ENCODE measurements around the gene CCSAP. TPM values are rescaled to one million over a fixed set of nuclear protein-coding genes. Genes with fewer than 3 reads are reported as not detected.

Gene CCSAP
- total RNA-seq, 1 donor from 2014 or later = 34.4 TPM

DNA sequence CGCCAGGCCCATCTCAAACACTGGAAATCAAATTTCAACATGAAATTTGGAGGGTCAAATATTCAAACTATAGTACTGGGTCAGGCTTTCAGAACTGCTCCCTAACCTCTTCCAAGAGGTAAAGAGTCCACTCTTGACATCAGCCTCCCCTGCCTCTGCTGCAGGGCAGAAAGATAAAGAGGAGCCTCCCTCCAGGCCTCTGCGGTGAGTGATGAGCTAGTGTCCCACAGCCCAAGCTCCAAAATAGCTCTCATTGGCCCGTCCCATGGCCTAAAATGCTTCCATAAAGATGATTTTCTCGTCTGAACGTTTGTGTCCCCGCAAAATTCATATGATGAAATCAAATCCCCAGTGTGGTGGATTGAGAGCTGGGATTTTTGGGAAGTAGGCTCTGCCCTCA is 33.7 kb upstream of the CCSAP start:
- Histone ChIP-seq H3K9me3 (ENCODE audit: low read depth) (no peaks in the 10 kb centered on the region), H3K36me3 (no peaks in the 10 kb centered on the region), H3K79me2 (ENCODE audit: low read depth) (no peaks in the 10 kb centered on the region), H3K4me1 (peaks cover 24% of the 10 kb centered on the region), H3K27me3 (no peaks in the 10 kb centered on the region), H3K4me2 (no peak overlapping the region), H3K9ac (no peak overlapping the region), H3F3A (ENCODE audit: low read depth) (peaks cover 13% of the 10 kb centered on the region), H4K20me1 (ENCODE audit: low read depth) (no peaks in the 10 kb centered on the region), H3K27ac (no peak overlapping the region), H2AFZ (replicated peaks) (no peak overlapping the region), H3K4me3 (no peak overlapping the region)
- H3K27ac Mint-ChIP-seq = no peak overlapping the region
- H3K4me1 Mint-ChIP-seq = peaks cover 17% of the 10 kb centered on the region
- H3K9me3 Mint-ChIP-seq = no peaks in the 10 kb centered on the region
- no peak for TF ChIP-seq EZH2 (IDR thresholded peaks at IDR 0.05)
- TF ChIP-seq, protein P1, sequence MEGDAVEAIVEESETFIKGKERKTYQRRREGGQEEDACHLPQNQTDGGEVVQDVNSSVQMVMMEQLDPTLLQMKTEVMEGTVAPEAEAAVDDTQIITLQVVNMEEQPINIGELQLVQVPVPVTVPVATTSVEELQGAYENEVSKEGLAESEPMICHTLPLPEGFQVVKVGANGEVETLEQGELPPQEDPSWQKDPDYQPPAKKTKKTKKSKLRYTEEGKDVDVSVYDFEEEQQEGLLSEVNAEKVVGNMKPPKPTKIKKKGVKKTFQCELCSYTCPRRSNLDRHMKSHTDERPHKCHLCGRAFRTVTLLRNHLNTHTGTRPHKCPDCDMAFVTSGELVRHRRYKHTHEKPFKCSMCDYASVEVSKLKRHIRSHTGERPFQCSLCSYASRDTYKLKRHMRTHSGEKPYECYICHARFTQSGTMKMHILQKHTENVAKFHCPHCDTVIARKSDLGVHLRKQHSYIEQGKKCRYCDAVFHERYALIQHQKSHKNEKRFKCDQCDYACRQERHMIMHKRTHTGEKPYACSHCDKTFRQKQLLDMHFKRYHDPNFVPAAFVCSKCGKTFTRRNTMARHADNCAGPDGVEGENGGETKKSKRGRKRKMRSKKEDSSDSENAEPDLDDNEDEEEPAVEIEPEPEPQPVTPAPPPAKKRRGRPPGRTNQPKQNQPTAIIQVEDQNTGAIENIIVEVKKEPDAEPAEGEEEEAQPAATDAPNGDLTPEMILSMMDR (IDR thresholded peaks at IDR 0.05) = no peak
- no peak for TF ChIP-seq EZH2phosphoT487 (IDR thresholded peaks at IDR 0.05)
- H3K27me3 Mint-ChIP-seq (ENCODE audit: insufficient read depth, low read depth) = peaks cover 3% of the 10 kb centered on the region
- no peak overlapping the region for H3K4me3 Mint-ChIP-seq
- no peak for DNase-seq (ENCODE audit: low spot score)
- no peaks in the 10 kb centered on the region for H3K36me3 Mint-ChIP-seq

DNA sequence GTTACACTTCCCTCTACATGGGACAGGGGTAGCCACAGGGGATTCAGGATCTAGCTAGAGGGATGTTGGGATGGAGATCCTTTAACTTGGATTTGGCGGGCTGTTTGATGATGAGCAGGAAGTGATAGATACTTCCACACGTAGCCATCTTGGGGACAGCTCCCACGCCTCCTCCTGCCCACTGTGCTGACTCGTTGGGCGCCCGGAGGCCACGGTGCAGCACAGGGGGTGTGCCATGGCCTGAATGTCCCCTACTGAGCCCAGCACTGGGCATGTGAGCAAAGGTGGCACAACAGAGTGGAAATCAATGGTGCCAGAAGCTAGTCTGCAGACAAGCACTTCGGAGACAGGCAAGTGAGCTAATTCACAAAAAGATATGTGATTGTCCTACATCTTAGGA is 31.6 kb upstream of the CCSAP start:
- Histone ChIP-seq H3K4me3 (no peak overlapping the region), H3F3A (ENCODE audit: low read depth) (peaks cover 10% of the 10 kb centered on the region), H3K4me1 (peaks cover 8% of the 10 kb centered on the region), H2AFZ (replicated peaks) (no peak overlapping the region), H3K4me2 (no peak overlapping the region), H4K20me1 (ENCODE audit: low read depth) (no peaks in the 10 kb centered on the region), H3K36me3 (no peaks in the 10 kb centered on the region), H3K27ac (no peak overlapping the region), H3K27me3 (no peaks in the 10 kb centered on the region), H3K9me3 (ENCODE audit: low read depth) (no peaks in the 10 kb centered on the region), H3K9ac (no peak overlapping the region), H3K79me2 (ENCODE audit: low read depth) (no peaks in the 10 kb centered on the region)
- H3K4me3 Mint-ChIP-seq = no peak overlapping the region
- H3K4me1 Mint-ChIP-seq = peaks cover 6% of the 10 kb centered on the region
- H3K36me3 Mint-ChIP-seq = no peaks in the 10 kb centered on the region
- no peak for DNase-seq (ENCODE audit: low spot score)
- no peak overlapping the region for H3K27ac Mint-ChIP-seq
- no peaks in the 10 kb centered on the region for H3K9me3 Mint-ChIP-seq
- TF ChIP-seq EZH2 (IDR thresholded peaks at IDR 0.05) = no peak
- TF ChIP-seq, protein P1 (IDR thresholded peaks at IDR 0.05) = no peak
- no peak for TF ChIP-seq EZH2phosphoT487 (IDR thresholded peaks at IDR 0.05)
- peaks cover 3% of the 10 kb centered on the region for H3K27me3 Mint-ChIP-seq (ENCODE audit: insufficient read depth, low read depth)

DNA sequence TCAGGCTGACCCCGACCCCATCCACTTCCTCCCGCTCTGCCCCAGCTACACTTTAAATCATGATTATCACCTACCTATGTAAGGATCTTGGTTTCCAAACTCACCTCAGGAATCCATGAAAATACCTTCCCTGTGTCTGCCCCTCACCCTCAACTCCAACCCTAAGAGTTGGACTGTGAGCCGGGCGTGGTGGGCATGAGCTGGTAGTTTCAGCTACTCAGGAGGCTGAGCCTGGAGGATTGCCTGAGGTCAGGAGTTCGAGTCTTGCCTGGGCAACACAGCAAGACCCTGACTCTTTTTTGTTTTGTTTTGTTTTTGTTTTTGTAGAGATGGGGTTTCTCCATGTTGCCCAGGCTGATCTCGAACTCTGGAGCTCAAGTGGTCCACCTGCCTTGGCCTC is 30.5 kb upstream of the CCSAP start:
- H3K79me2 ChIP-seq (ENCODE audit: low read depth) = no peaks in the 10 kb centered on the region
- H2AFZ ChIP-seq (replicated peaks) = no peak overlapping the region
- no peaks in the 10 kb centered on the region for H3K4me1 ChIP-seq
- no peaks in the 10 kb centered on the region for H4K20me1 ChIP-seq (ENCODE audit: low read depth)
- DNase-seq (ENCODE audit: low spot score) = no peak
- H3K4me3 ChIP-seq = no peak overlapping the region
- H3K36me3 ChIP-seq = no peaks in the 10 kb centered on the region
- H3K27me3 Mint-ChIP-seq (ENCODE audit: insufficient read depth, low read depth) = peaks cover 3% of the 10 kb centered on the region
- no peaks in the 10 kb centered on the region for H3F3A ChIP-seq (ENCODE audit: low read depth)
- no peak overlapping the region for H3K27ac ChIP-seq
- no peak overlapping the region for H3K4me3 Mint-ChIP-seq
- no peak overlapping the region for H3K27ac Mint-ChIP-seq
- H3K36me3 Mint-ChIP-seq = no peaks in the 10 kb centered on the region
- TF ChIP-seq EZH2phosphoT487 (IDR thresholded peaks at IDR 0.05) = no peak
- no peak overlapping the region for H3K4me2 ChIP-seq
- no peak overlapping the region for H3K9ac ChIP-seq
- no peaks in the 10 kb centered on the region for H3K9me3 Mint-ChIP-seq
- H3K4me1 Mint-ChIP-seq = no peaks in the 10 kb centered on the region
- no peaks in the 10 kb centered on the region for H3K27me3 ChIP-seq
- H3K9me3 ChIP-seq (ENCODE audit: low read depth) = no peaks in the 10 kb centered on the region

DNA sequence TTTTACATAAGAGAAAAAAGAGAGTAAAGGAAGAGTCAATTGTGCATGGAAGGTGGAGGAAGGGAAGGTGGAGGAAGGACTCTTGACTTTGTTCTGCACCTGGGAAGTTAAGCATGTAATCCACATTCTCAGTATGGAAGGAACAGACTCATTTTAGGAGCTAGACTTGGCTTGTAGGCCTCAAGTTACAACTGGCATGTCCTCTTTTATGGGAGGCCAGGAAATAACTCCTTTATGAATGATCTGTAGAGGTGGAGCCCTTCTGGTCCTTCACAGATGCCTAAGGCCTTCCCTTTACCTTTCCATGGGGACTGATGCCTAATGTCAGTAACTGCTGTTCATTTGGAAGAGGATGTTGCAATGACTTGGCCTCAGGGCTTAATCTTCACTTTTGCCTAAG is 29.4 kb upstream of the CCSAP start:
- no peak overlapping the region for H3K27ac ChIP-seq
- TF ChIP-seq, protein P1 (IDR thresholded peaks at IDR 0.05) = no peak
- TF ChIP-seq EZH2phosphoT487 (IDR thresholded peaks at IDR 0.05) (no peak), EZH2 (IDR thresholded peaks at IDR 0.05) (no peak)
- H3K79me2 ChIP-seq (ENCODE audit: low read depth) = no peaks in the 10 kb centered on the region
- H3K27ac Mint-ChIP-seq = no peak overlapping the region
- H3K36me3 ChIP-seq = no peaks in the 10 kb centered on the region
- no peak for DNase-seq (ENCODE audit: low spot score)
- no peaks in the 10 kb centered on the region for H3F3A ChIP-seq (ENCODE audit: low read depth)
- H3K9ac ChIP-seq = no peak overlapping the region
- H2AFZ ChIP-seq (replicated peaks) = no peak overlapping the region
- H3K9me3 Mint-ChIP-seq = no peaks in the 10 kb centered on the region
- no peak overlapping the region for H3K4me3 Mint-ChIP-seq
- no peak overlapping the region for H3K4me2 ChIP-seq
- H3K36me3 Mint-ChIP-seq = no peaks in the 10 kb centered on the region
- no peaks in the 10 kb centered on the region for H3K27me3 ChIP-seq
- H4K20me1 ChIP-seq (ENCODE audit: low read depth) = no peaks in the 10 kb centered on the region
- H3K27me3 Mint-ChIP-seq (ENCODE audit: insufficient read depth, low read depth) = peaks cover 3% of the 10 kb centered on the region
- no peaks in the 10 kb centered on the region for H3K4me1 Mint-ChIP-seq
- no peaks in the 10 kb centered on the region for H3K9me3 ChIP-seq (ENCODE audit: low read depth)
- H3K4me1 ChIP-seq = no peaks in the 10 kb centered on the region
- H3K4me3 ChIP-seq = no peak overlapping the region

Data from neural progenitor cell (in vitro differentiated cells).